NCI-H2196 (cell line): ENCODE results near the gene SLC16A7.
"Not testable (repeated sequence)": the region's sequence is repeated elsewhere in the genome, so short reads cannot be mapped to it uniquely, and the experiment has no call there.

Experiments
- DNase-seq: peaks from one replicate; lab custom pipeline; 2025; ENCODE audit not compliant: unreplicated experiment; lab: John Stamatoyannopoulos, UW

SLC16A7 gene, protein sequence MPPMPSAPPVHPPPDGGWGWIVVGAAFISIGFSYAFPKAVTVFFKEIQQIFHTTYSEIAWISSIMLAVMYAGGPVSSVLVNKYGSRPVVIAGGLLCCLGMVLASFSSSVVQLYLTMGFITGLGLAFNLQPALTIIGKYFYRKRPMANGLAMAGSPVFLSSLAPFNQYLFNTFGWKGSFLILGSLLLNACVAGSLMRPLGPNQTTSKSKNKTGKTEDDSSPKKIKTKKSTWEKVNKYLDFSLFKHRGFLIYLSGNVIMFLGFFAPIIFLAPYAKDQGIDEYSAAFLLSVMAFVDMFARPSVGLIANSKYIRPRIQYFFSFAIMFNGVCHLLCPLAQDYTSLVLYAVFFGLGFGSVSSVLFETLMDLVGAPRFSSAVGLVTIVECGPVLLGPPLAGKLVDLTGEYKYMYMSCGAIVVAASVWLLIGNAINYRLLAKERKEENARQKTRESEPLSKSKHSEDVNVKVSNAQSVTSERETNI

DNA sequence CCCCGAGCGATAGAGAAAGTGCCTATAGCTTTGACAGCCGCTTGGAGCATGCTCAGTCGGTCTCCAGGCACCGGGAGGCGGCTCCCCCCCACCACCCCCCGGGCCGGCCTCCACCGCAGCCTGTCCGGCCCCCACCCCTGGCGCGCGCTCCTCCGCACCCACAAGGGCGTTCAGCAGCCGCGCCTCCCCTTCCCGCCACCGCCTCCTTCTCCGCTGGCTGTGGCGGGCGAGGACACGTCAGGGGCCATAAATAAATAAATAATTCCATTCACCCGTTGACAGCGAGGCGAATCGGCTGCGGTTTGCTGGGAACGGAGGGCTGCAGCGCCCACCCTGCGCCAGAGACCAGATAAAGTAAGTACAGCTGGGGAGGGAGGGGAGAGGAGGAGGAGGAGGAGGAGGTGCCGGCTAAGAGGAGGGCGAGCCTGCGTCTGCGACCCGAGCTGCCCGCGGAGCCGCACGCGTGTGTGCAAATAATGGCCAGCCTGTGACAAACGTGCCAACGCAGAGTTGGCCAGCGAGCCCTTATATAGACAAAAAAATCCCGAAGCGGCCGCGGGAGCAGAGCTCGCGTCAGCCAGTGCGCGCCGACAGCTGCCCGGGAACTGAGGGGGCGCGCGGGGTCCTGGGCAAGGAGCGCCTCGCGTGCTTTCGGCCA is at the start of gene SLC16A7:
SLC16A7 (plus strand) TSS at position 147 of the 658 bp plus-strand sequence. CDS start 108,773 bp downstream, outside the sequence.
- DNase-seq: peak; percentile 48

DNA sequence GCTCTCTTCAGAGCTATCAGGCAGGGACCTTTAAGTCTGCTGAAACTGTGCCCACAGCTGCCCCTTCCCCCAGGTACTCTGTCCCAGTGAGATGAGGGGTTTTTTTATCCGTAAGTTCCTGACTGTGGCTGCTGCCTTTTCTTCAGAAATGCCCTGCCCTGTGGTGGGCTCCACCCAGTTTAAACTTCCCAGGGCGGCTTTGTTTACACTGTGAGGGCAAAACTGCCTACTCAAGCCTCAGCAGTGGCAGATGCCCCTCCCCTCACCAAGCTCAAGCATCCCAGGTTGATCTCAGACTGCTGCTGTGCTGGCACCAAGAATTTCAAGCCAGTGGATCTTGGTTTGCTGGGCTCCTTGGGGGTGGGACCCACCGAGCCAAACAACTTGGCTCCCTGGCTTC is 46.9 kb upstream of the SLC16A7 start:
- no peak for DNase-seq

DNA sequence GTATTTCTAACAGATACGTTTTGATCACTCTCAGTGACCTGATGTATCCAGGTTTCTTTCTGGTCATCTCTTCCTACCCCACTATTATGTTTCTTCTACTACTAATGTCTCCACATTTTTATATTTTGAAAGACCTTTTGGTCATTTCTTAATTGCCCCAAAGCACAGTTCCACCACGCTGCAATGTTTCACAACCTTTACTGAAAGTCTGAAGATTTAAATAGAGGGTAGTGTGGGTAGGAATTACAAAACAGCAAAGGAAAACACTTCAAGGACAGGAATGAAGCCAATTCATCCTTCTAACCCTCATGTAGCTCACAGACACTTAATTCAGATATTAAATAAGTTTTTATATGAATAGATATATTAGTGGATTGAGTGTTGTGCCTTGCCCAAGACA is 36.1 kb upstream of the SLC16A7 start:
- DNase-seq: no peak

DNA sequence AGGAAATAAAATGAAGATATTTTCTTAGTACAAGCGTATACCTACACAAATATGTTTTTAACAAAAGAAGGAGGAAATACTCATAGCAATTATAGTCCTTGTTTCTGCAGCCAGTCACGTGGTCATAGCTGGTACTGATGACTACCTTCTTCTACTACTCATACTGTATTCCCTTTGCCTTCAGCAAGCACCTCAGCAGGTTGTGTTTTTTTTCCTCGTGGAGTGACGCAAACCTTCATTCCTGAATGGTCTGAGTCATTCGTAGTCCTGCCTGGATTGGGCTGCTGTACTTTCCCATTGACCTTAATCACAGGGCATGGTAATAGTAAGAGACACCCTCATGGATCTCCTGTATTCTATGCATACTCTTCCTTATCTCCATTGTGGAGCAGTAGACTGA is 25.7 kb upstream of the SLC16A7 start:
- no peak for DNase-seq

DNA sequence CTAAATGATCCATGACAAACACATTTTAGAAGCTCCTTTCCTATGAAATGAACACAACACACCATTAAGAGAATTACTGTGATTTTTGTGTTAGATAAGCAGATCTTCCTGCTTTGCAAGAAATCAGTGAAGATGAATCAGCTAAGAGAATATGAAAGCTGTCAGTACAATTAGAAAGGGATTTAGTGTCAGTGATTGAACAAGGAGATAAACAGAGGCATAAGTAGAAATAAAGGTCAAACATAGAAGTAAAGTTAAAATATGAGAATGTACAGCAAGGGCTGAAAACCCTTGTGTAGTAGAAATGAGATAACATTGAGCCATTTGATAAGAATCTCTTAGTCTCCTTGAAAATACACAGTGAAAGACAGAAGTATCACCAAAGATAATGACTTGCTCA is 21.4 kb upstream of the SLC16A7 start:
- no peak for DNase-seq

DNA sequence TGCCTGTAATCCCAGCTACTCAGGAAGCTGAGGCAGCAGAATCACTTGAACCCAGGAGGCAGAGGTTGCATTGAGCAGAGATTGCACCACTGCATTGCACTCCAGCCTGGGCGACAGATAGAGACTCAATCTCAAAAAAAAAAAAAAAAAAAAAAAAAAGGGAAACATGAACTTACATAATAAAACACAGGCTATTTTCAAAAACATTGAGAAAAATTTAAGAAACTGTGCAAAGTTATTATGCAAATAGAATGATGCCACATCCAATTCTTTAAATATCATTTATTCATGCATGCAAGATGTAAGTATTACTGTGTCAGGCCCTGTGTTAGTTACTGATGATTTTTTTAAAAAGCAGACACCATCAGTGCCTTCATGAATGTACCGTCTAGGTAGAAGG is 20.0 kb upstream of the SLC16A7 start:
- no peak for DNase-seq

DNA sequence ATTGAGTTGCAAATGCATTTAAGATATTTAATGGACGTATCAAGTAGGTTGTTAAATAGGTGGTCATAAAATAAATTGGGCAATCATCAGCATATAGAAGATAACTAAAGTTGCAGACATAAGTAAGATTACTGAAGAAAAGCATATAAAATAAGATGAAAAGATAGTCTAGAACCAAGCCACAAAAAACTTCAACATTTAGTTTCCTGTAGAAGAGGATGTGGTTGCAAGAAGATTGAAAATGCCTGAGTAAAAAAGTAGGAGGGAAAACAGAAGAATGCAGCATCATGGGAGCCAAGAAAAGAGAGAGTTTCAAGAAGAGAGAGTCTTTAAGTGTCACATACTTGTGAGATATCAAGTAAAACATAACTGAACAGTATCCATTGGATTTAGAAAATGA is 17.6 kb upstream of the SLC16A7 start:
- DNase-seq: no peak

DNA sequence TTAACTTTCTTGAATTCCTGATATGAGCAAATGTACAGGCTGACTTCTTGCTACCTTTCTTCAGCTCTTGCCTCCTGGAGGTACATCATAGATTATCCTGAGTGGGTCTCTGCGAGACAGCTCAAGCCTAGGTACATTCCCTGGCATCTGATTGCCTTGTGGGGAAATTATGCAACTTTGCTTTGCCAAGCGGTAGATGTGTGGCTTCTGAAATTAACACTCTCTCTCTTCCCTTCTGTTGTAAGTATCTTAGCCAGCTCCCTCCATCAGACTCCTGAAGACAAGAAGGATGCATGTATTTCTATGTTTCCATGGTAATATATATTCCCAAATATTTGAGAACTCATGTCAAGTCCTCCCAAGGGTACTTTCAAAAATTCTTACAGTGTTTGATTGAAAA is 16.2 kb upstream of the SLC16A7 start:
- DNase-seq: no peak

DNA sequence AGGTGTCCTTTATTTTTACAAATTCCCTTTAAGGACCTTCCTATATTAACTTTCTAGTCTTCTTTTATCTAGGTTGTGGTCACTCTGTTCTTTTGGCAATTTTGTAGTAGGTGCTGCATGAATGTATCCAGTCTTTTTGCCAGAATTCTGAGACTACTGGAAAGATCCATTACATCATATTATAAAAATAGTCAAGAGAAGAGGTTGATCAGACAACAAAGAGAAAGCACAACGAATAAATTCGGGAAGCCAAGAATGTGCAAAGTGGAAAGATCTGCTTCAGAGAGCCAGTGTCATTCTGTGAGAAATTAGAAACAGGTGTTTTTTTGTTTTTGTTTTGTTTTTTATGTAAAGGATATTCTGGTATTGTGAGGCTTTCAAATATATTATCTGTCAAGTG is 15.8 kb upstream of the SLC16A7 start:
- no peak for DNase-seq

DNA sequence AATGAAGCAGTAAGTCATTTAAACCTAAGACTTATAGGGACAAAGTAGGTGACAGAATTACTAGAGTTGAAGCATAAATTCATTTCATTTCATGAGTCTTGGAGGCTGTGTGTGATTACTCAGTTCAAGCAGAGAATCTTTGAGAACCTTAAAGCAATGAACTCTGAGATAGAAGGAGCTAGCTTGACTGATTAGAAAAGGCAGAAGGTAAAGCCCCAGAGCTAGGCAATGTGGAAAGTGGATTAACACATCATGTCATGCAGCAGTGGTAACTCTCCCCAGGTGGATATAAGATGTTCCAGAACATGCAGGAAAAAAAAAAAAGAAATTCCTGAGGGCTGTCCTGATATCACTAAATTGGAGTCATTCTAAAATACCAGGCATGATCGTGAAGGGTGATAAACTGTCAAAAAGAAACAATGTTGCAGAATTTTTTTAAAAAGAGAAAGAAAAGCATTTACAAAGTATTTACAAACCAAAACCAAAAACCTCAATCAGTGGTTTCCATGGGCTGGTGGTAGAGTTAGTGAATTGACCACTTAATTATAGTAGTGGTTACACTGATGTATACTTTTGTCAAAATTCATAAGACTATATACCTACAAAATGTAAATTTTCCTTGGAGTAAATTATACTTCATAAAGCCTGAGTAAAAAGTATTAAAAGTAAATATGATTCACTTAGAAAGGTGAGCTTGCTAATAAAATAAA is 12.7 kb upstream of the SLC16A7 start:
- DNase-seq: no peak

DNA sequence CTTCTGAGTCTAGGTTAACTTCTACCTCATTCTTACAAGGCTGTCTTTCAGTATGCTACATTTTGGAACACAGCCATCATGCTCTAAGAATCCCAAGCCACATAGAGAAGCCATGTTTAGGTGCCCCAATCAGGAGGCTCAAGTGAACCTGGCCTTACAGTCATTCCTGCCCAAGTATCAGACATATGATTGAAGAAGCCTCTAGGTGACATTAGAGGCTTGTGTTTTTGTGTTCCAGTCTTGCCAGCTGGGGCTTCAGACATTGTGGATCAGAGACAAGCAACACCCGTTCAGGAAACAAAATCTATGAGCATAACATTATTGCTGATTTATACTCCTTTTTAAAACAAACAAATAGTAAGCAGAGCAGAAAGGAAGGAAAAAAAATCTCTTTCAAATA is 8.1 kb upstream of the SLC16A7 start:
- DNase-seq: no peak

DNA sequence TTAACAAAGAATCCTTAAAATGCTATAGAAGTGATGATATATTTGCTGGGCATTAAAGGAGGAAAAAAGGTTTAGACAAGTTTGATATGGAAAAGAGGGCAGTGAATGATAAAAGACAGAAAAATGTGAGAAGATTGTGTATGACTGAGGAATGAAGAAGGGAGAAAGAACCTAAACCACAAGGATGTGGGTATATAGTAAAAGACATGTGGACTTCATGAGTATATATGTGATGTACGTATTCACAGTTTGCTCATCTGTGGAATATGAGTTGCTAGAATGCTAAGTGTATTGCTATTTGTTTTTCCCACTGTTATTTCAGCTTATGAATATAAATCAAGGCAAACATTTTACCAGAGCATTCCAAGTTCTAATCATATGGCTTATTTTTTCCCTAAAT is 2.1 kb upstream of the SLC16A7 start:
- DNase-seq: no peak

DNA sequence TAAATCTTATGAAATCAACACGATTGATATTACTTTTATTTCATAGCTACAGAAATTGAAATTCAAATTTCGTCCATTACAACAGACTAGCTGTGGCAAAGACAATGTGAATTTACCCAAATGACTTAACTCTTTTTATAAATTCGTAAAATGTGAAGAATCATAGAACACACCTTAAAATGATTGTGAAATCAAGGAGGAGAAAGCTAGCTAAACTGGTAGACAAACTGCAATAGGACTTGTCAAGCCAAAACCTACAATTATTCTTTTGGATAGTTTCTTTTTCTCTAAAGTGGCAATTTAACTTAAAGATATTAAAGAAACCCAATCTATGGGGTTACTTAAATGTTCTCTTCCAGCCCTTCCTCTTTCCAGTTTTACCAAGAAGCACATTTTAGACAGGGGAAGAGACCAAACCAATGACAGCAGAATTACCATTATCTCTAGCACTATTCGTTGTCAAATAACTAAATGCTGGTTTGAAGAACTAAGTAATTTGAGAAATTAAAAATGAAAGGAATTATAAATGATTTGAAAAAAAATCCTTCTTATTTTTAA is 807 bp upstream of the SLC16A7 start:
- no peak for DNase-seq

DNA sequence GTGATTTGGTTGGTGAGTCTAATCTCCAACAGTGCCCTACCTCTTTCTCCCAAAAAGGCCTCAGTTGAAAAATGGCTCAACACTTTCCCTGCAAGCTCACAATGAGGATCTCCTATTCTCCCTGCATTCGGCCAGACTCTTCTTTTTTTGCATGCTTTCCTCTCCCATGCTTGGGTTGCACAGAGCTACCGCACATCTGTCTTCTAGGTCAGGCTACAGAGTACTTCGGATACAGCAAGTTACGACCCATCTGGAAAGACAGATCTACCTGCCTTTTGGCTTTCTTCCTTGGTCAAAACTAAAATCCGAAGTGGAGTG is 305 bp upstream of the SLC16A7 start:
- DNase-seq: no peak

DNA sequence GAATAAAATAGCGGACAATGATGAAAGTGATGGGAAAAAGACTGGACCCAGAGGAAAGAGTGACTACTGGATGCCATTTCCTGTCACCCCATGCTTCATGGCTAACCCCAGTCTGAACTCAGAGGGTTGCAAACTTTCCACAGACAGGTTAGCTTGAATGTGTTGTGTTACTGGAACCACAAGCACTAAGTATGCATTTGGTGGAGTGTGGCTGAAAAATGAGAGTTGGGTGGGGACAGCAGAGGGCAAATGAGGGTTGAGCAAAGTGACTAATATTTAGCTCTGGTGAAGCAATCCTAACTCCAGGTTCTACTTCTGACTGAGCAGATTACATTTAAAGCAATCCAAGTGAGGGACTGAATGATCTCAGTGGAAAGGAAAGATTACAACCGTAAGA is 1.6 kb downstream of the SLC16A7 start:
- no peak for DNase-seq

DNA sequence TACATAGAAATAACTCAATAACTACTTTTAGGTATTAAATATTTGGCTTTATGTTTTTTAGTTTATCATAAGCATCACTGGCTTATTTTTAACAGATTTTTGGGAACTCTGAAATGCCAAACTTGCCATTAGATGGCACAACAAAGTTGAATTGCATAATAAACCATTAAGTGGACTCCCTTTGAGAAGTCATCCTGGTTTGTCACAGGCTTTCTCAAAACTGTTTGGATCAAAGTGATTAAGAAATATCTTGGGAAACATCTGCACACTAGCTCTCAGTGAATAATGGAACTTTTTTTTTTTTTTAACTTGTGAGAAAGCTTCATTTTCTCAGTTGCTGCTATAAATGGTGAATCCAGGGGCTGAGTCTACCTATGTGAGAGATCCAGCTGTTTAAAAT is 4.3 kb downstream of the SLC16A7 start:
- DNase-seq: no peak

DNA sequence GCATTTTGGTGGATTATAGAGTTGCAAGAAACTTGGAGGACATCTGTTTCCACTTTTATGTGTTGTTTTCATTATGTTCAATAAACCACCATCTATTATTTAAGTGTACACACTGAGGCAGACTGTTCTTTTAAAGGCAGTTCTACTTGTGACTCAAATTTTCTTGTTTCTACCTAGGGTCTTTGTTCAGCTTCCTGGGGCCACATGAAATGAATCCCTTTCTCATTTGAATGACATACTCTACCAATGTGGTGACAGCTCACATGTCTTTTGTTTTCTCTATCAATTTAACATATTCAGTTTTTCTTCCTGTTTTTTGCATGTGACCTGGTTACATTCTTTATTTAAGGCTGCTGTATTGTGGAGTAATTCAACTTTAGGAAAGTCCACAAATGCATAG is 7.9 kb downstream of the SLC16A7 start:
- DNase-seq: no peak

DNA sequence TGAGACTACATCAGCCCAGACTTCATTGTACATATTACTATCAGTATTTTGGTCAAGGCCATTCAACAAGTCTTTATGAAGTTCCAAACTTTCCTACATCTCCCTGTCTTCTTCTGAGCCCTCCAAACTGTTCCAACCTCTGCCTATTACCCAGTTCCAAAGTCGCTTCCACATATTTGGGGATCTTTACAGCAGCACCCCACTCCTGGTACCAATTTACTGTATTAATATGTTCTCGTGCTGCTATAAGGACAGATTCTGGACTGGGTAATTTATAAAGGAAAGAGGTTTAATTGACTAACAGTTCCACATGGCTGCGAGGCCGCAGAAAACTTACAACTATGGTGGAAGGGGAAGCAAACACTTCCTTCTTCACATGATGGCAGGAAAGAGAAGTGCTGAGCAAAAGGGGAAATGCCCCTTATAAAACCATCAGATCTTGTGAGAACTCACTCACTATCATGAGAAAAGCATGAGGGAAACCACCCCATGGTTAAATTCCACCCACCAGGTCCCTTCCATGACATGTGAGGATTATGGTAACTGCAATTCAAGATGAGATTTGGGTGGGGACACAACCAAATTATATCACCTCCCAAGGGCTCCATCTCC is 17.1 kb downstream of the SLC16A7 start:
- not testable (repeated sequence) for DNase-seq

DNA sequence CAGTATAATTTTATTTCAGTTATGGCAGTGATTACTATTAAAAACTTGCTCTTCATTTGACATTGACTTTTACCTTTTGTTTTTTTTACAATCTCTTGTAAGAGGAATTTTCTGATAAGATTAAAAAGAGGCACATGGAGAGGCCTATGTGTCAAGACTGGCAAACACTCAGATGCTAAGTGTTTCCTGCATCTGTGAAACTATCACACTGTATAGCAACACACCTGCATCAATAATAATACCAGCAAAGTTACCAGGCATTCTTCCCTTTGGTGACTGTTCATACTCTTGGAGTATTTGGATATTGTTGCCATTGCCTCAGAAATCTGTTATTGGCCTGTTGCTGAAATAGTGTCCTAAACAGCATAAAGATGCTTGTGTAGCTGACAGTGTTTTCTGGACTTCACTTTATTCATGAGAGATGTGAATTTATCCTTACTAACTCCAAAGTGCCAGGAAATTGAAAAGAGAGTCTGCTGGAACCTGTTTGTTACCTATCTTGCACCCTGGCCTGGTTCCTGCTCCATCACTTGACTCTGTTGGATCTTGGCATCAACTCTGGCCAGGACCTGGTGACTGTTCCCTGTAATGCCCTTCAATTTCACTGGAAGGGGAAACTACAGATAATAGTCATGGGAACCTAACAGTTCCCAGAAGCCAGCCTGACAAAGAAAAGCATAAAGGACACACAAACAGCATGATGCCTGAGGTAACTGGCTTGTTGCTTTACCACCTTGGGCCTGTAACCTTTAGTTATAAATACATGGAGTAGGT is 19.8 kb downstream of the SLC16A7 start:
- no peak for DNase-seq

DNA sequence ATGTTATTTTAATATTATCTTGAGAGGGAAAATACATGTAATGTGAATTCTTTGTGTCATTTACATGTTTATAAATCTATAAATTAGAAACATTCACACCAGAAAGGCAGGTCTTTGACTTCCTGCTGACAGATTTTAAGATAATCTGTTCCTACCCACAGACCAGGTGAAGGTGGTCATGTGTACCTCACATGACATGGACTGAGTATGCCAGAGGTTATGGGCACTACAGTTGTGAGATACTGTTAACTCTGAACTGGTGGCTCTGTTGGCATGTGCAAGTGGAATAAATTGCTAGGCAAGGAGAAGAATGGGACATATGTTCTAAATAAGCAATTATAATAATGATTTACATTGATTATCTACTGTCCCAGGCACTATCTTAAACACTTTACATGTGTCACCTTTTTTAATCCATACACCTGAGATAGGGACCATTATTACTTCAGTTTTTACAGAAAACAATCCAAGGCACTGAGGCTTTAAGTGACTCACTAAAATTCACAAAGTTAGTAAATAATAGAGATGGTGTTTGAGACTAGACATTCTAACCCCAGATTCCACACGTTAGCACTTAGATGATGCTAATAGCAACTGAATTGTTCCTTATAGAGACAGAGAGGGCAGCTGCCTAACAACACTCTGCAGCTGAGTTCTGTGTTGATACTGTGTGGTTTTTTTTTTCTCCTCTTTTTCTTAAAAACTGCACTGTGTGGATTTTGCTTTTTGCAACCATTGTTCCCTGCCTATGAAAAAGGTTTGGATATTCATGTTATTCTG is 23.8 kb downstream of the SLC16A7 start:
- no peak for DNase-seq
